Fibroblast of villous mesenchyme (primary cell): ENCODE measurements around the gene PGA3. TPM values are rescaled to one million over a fixed set of nuclear protein-coding genes. Genes with fewer than 3 reads are reported as not detected.
"Not testable (repeated sequence)": the region's sequence is repeated elsewhere in the genome, so short reads cannot be mapped to it uniquely, and the experiment has no call there.

Experiments
- DNase-seq: peaks from one replicate; pipeline ENCODE4 v3.0.0-alpha.2; 2010; ENCODE audit warnings: low read depth
- H3K4me3 ChIP-seq: 2 replicates; pipeline ENCODE4 v1.5.1; 2011; ENCODE audit warnings: low read depth, mild to moderate bottlenecking, low read length
- total RNA-seq: library from RNA; depleted of rRNA; stranded (reverse); fragments of >200 nt; gene quantifications from 2 replicates; pipeline ENCODE4 v1.2.3, GENCODE V29; 2012
- TF ChIP-seq, protein P1 (sequence below): IDR thresholded peaks from 2 replicates; pipeline ENCODE4 v1.5.1; 2012; ENCODE audit warnings: low read depth, mild to moderate bottlenecking, low read length; ENCODE audit not compliant: insufficient read depth

PGA3 gene
- total RNA-seq, 1 donor, result not detected

DNA sequence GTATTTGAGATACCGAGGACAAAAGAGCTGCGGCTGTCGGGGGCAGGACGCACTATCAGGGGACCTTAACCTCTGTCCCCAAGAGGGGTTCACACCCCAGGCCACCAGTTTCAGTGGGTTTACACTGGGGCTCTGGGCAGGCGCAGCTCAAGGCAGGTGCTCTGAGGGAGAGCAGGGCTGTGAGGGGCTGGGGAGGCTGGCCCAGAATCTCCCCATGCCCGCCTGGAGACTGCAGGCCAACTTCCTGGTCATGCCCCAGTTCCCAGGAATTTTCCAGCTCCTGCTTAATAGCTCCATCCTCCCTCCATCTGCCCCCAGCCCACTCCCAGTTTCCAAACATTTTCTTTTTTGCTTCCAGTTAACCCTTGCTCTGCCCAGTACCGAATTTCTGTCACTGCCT lies 7.6 kb upstream of the PGA3 start:
- H3K4me3 ChIP-seq, result no peak overlapping the region
- TF ChIP-seq, protein P1, sequence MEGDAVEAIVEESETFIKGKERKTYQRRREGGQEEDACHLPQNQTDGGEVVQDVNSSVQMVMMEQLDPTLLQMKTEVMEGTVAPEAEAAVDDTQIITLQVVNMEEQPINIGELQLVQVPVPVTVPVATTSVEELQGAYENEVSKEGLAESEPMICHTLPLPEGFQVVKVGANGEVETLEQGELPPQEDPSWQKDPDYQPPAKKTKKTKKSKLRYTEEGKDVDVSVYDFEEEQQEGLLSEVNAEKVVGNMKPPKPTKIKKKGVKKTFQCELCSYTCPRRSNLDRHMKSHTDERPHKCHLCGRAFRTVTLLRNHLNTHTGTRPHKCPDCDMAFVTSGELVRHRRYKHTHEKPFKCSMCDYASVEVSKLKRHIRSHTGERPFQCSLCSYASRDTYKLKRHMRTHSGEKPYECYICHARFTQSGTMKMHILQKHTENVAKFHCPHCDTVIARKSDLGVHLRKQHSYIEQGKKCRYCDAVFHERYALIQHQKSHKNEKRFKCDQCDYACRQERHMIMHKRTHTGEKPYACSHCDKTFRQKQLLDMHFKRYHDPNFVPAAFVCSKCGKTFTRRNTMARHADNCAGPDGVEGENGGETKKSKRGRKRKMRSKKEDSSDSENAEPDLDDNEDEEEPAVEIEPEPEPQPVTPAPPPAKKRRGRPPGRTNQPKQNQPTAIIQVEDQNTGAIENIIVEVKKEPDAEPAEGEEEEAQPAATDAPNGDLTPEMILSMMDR, result no peak
- no peak for DNase-seq

DNA sequence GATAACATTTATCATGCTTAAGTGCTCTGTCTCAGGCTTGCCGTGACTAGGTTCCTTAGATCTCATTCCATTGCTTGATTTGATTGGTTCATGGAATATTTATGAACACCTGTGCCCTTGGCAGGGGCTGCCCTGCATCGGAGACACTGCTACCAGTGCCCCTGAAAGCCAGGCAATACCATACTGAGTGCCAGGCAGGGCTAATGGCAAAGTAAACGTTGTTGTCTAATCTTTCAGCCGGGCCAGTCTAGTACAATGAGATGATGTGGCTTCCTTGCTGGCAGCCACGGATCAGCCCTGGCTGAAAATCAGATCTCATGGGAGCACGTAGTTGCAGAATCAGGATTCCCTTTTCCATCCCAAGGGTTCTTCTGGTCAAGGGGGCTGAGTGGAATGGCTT lies 5.0 kb upstream of the PGA3 start:
- DNase-seq, result no peak
- TF ChIP-seq, protein P1, result no peak
- H3K4me3 ChIP-seq, result no peak overlapping the region

DNA sequence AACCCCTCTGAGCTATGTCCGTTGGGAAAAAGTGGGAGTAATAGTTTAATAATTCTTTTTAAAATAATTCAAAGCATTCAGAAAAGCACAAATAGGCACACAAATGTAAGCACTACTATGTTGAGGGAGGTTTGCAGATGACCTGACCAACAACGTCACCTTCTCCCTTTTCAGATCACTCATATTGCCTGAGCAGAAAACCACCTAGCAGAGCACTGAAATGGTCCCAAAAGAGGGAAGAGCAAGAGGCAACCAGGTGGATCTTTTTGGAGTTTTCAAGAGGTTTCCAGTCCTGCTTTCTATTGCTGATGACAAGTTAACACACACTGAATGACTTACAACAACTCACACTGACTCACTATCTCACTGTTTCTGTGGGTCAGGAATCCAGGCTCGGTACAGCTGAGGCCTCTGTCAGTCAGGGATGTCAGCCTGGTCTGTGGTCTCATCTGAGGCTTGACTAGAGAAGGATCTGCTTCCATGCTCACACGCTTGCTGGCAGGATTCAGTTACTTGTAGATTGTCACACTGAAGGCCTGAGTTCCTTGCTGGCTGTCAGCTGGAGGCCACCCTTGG lies 4.3 kb upstream of the PGA3 start:
- no peak overlapping the region for H3K4me3 ChIP-seq
- no peak for DNase-seq
- TF ChIP-seq, protein P1, result no peak

DNA sequence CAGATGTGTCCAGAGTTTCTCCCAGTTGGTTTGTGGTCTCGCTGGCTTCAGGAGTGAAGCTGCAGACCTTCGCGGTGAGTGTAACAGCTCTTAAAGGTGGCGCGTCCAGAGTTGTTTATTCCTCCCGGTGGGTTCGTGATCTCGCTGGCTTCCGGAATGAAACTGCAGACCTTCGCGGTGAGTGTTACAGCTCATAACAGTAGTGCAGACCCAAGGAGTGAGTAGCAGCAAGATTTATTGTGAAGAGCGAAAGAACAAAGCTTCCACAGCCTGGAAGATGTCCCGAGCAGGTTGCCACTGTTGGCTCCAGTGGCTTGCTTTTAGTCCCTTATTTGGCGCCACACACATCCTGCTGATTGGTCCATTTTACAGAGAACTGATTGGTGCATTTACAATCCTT lies 1.8 kb upstream of the PGA3 start:
- TF ChIP-seq, protein P1, result no peak
- DNase-seq, result no peak
- no peak overlapping the region for H3K4me3 ChIP-seq

DNA sequence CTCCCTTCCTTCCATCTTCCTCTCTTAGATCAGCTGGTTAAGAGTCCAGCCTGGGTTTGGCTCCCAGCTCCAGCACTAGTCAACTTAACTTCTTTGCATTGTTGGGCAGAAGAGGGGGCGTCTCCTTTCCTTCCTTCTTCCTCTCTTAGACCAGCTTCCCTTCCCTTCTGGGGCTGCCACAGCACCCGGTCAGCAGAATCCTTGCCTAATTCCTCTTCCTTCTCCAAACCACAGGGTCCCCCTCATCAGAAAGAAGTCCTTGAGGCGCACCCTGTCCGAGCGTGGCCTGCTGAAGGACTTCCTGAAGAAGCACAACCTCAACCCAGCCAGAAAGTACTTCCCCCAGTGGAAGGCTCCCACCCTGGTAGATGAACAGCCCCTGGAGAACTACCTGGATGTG lies 558 bp downstream of the PGA3 start:
- not testable (repeated sequence) for H3K4me3 ChIP-seq, DNase-seq

DNA sequence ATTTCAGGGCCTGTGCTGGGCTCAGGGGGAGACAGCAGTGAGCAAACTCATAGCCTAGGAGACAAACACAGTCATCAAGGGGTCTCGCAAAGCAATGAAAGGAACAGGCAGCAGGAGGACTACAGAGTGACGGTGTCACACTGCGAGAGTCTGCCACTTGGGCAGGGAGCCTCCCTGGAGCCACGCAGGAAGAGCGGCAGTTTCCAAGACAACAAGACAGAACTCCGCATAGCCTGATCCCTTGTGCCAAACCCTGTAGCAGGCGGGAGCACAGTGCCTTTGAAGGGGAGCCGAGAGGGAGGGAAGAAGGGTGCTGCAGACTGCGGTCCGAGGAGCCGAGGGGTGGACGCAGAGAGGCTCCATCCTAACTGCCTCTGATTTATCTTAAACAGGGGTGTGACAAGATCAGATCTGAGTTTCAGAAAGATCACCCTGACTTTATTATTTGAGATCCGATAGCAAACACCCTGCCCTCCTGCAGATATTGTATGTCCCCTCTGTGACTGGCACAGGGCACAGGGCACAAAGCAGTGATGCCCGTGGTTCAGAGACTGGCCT lies 1.3 kb downstream of the PGA3 start:
- not testable (repeated sequence) for H3K4me3 ChIP-seq, DNase-seq

DNA sequence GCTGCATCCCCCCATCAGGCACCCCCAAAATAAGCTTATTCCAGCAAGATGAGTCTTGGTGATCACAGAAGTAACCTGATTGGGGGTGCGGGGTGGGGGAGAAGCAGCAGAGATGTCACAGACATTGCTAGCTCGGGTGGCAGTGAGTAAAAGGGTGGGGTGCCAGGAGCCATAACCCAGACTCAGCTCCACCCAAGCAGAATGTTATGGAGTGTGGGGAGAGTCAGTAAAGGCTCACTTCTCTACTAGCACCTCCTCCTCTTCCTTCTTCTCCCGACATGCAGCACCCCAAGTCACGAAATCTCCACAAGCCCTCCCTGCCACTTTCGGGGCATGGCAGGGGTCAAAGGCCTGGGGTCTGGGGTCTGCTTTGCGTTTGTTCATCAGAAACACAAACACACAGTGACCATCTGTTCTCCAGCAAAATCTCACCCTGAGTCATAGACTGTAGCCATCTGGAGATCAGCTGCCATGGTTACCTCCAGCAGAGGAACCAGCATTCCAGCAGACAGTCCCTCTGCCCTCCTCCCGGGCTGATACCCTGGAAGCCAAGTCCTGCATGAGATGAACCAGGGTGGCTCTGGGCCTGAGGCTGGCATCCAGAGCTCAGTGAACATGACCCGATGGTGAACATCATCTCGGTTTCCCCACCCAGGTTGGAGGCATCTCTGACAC lies 4.5 kb downstream of the PGA3 start:
- not testable (repeated sequence) for H3K4me3 ChIP-seq, DNase-seq

DNA sequence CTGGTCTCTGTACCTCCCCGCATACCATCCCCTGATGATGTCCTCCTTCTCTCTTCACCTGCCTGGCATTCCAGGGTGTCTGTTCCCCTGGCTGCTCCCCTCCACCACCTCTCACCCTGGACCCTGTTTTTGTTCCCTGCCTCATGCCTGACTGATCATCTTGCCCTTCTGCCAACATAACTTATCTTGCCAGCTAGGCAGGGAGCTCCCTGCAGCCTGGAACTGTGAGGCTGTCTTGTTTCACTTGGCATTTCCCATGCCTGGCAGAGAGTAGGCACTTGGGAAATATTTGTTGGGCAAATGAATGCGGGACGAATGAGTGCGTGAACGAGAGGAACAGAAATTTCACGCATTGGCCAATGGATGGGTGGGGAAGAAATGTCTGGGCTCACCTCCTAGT lies 7.3 kb downstream of the PGA3 start:
- H3K4me3 ChIP-seq, DNase-seq: not testable (repeated sequence)

DNA sequence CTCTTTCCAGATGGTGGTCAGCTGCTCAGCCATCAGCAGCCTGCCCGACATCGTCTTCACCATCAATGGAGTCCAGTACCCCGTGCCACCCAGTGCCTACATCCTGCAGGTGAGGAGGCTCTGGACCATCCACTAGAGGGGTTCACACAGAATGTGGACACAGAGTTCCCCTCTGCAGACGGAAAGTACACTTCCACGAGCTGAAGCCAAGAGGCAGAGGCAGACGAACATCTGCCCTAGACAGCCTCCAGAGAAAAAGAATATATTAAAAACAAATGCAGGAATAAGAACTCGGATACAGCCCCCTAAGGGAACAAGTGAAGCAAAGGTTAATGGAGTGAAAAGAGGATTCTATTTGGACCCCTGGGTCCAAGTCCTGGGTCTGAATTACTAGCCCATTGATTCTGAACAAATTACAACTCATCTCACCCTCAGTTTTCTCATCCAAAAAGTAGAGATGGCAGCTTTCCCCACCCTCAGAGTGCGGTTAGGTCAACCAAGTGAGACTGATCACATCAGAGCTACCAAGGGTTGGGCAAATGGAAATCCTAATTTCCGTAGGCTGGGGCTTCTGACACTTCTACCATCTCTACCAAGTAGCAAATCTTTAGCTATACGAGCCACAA lies 8.1 kb downstream of the PGA3 start:
- not testable (repeated sequence) for DNase-seq, H3K4me3 ChIP-seq

DNA sequence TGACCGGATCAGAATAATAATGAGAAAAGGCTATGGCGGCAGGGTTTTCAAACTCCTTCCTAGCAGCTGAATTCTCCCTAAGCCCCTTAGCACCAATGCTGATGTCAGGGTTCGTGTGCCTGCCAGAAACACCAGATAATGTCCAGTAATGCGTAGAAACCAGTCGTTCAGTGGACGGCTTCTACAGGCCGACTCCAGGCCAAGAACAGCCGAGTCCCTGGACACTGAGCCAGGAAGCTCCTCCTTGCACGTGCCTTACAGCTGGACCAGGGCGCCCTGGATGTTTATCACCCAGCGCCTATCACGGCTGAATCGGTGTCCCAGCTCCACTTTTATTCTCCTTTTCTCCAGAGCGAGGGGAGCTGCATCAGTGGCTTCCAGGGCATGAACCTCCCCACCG lies 8.9 kb downstream of the PGA3 start:
- H3K4me3 ChIP-seq, DNase-seq: not testable (repeated sequence)

DNA sequence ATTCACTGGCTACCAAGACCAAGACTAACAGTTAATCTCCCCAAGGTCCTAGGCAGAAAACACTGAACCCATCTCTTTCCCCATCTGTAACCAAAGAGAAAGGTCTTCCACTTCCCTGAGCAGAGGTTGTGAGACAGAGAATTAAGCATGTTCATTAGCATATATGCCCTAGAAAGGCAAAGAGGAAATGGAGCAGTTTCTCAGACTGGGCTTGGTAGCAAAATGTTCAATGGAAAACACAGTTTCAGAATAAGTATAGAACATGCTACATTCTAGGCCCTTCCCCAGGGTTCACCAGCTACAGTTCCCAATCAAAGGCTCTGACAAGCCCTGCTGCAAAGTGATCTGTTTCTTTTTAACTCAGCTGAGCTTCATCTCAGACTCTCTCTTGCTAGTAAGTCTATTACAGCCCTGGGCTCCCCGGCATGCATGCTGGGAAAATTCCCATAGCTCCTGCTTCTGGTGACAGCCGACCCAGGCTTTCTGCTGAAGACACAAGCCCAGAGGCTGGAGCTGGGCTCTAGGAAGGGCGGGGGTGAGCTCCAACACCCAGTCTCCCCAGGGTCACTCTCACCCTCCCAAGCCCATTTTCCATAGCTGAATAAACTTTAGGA lies 10.5 kb downstream of the PGA3 start:
- H3K4me3 ChIP-seq, DNase-seq: not testable (repeated sequence)

DNA sequence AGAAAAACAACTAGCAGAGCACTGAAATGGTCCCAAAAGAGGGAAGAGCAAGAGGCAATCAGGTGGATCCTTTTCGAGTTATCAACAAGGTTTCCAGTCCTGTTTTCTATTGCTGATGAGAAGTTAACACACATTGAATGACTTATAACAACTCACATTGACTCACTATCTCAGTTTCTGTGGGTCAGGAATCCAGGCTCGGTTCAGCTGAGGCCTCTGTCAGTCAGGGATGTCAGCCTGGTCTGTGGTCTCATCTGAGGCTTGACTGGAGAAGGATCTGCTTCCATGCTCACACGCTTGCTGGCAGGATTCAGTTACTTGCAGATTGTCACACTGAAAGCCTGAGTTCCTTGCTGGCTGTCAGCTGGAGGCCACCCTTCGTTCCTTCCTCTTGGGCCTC lies 15.0 kb downstream of the PGA3 start:
- DNase-seq, H3K4me3 ChIP-seq: not testable (repeated sequence)

DNA sequence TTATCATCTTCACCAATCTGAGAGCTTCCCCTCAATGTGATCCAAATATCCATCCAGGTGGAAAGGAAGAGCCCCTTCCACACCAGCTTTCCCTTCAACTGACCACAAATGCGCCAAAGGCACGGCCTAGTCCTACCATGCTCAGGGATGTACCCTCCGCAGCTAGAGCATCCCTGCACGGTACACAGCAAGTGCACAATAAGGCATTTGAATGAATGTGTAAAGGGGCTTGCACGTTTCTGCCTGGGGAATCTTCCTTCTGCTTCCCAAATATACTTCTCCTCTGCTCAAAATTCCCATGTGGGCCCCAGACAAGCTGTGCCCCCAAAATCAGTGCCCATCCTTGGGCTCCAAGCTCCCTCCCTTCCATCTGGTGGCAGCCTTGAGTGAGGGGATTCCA lies 15.7 kb downstream of the PGA3 start:
- not testable (repeated sequence) for DNase-seq, H3K4me3 ChIP-seq

DNA sequence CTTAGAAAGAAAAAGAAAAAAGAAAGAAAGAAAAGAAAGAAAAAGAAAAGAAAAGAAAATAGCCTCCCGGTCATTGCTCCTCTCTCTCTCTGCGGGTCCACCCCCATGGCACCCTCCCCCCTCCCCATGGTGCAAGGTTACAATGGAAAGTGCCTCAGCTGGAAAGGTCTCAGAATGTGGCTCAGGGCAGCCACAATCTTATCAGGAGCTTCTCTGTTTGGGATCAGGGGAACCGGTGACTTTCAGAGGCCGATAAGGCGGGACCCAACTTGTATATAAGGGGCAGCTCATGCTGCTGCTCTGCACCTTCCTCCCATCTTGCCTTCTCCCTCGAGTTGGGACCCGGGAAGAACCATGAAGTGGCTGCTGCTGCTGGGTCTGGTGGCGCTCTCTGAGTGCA lies 18.7 kb downstream of the PGA3 start, which contains the start of gene PGA4:
PGA4 (plus strand) TSS at position 301 of the 400 bp plus-strand sequence; CDS start at position 355, 54 bp downstream.
- not testable (repeated sequence) for H3K4me3 ChIP-seq, DNase-seq
